GM19025 (cell line): Measurements from ENCODE around the gene SYT15.

ENCODE experiments used
- ATAC-seq: cut with Tn5 transposase; IDR thresholded peaks from one replicate; pipeline ENCODE4 v1.9.1; 2021; ENCODE audit warnings: mild to moderate bottlenecking, low read depth, moderate library complexity; ENCODE audit not compliant: unreplicated experiment

The SYT15 gene

DNA sequence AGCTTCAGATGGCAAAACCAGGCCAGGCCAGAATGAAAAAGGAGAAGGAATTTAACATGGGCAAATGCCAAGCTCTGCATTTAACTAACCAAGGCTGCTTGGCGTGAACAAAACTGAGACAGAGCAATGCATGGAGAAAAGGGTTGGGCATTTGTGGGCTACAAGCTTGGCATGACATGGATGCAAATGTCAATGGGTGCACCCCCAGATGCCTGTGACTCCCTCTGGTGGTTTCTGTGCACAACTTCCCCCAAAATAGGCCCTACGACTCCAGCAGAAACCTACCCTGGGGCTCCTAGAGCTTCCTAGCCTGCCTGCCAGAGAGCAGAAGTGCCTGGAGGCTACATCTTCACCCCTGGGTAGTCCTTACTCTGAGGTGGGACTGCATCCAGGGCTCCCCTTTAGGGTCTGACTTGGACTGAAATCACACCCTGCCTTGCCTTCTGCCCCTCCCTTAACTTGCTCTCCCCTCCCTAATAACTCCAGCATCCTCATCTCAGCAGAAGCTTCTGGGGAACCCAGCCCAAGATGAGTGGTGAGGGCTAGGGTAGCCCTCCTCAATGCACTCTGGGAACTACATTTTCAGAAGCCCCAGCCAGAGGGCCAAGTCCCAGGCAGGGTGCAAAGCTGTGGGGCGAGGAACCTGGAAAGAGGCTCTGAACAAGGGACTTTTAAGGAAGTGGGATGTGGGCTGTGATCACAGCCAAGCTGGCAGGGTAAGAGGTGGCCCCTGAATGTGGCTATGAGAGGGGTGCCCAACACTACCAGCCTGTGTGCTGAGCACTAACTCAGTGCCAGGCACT lies 33.7 kb upstream of the SYT15 start:
- no peak for ATAC-seq

GRCh38 chr10:46545861-46546590 lies 32.9 kb upstream of the SYT15 start:
- no peak for ATAC-seq

GRCh38 chr10:46546591-46547540 lies 32.1 kb upstream of the SYT15 start:
- ATAC-seq = no peak

GRCh38 chr10:46547541-46548497 lies 31.1 kb upstream of the SYT15 start:
- ATAC-seq = no peak

DNA sequence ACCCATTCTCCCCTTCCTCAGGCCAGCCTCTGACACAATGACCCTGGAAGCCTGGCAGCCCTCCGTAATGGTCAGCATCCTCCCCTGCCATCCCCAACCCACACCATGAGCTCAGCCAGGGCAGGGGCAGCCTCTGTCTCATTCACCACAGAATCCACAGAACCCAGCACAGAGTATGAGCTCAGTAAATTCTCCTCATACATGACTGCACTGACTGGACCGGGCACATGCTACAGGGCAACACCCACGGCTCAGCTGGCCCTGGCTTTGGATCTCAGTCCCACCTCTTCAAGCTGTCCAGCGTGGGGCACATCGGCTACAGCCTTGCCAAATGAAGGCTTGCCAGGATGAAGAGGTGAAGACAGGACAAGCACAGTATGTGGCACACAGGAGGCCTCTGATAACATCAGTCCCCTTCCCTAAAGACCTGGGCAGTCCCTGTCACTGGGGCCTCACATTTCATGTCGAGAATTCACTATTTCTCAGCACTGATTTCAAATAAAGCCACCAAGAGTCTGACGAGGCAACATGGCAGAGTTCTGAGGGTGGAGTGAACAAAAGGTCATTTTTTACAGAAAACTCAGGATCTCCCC lies 30.3 kb upstream of the SYT15 start:
- no peak for ATAC-seq

GRCh38 chr10:46549171-46550075 lies 29.5 kb upstream of the SYT15 start:
- no peak for ATAC-seq

DNA sequence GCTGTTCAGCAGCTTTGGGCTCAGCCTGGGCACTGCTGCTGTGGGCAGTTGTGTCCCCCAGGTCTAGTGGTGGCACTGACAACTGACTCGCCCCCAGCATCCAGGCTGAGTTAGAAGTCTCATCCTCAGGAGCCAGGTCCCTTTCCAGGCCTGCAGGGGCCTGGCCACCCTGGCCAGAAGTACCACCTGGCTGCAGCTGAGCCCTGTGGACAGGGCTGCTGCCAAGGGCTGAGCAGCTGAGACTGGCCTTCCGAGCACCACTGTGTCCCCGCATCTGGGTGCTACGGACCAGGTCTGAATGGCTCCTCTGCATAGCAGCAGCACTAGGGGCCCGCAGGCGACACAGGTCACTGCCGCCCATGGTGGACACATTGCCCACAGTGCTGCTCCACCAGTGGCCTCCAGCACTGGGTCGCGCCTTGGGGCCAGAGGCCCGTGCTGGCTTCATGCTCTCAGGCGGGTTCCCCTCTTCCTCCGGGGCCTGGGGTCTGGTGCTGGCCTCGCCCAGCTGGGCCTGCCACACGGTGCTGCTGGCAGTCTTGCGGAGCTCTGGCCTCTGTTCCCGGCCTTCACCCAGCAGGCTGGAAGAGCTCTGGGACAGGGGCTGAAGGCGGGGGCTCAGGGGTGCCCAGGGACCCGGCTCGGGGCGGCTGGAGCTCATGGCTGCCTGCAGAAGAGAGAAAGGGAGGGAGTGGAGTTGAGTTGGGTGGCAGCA lies 28.7 kb upstream of the SYT15 start:
- ATAC-seq = no peak

- ATAC-seq = no peak
These were observed 27.9 kb upstream of the SYT15 start for GRCh38 chr10:46550795-46551700.

DNA sequence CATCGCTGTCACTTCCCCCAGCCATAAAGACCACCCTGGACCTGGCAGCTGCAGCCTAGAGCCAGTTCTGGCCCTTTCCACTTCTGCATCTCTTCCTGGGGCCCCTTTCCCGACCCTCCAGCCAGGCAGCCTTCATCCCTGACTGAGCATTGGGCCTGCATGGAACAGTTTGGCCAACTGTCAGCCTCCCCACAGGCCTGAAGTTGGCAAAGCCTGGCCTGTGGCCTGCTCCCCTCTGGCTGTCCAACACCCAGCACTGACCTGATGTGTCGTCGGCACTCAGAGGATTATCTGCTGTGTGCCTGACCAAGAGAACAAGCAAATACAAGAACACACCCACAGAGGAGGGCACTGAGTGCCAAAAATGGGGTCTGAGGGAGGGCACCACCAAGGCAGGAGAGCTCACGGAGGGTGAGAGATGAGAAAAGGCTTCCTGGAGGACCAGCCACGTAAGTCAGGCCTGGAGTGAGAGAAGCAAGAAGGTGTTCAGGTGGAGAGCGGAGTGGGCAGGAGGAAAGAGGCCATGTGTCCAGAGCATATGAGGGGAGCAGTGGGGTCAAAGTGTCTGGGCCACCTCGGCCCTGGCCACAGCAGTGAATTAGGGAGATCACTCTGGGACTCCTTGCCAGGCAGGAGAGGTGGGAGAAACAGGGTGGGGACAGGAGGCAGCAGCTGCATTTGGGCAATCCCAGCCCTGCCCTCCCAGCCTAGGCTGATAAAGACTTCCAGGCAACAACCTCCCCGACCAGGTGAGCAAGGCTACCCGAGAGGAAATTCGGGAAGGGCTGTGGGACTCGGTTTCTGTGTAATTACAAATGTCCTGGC lies 27.0 kb upstream of the SYT15 start:
- no peak for ATAC-seq

GRCh38 chr10:46552526-46553237 lies 26.2 kb upstream of the SYT15 start:
- no peak for ATAC-seq

DNA sequence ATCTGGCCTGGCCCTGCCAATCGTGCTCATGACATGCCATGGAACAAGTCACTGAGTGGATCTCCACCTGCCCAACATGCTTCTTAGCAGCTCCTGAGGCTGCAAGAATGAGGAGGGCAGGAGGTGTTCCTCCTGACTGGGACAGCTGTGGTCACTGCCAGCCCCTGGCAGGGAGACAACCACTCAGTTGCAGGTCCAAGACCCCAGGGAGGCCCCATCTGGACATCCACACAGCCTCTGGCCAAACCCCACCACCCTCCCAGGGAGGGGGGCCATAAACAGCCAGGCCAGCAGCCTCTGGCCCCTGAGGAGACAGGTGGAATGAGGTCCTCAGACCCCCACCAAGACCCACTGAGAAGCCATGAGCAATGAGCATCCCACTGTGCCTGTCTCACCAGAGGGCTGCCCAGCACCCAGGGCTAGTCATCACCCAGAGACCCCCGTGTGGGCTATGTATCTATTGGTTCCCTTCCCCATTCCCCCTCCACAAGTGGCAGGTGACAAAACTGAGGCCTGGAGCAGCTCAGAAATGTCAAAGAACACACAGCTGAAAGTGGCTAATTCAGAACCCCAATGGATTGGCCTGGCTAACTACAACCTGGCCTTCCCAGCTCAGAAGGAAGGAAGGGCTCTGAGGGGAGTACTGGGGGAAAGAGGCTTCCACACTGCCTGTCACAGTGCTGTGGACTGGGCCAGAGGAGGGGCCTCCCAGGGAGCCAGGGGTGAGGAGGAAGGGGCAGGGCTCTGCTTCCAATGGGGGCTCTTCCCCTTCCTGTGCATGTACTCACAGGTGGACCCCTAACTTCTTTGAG lies 25.5 kb upstream of the SYT15 start:
- ATAC-seq = no peak

DNA sequence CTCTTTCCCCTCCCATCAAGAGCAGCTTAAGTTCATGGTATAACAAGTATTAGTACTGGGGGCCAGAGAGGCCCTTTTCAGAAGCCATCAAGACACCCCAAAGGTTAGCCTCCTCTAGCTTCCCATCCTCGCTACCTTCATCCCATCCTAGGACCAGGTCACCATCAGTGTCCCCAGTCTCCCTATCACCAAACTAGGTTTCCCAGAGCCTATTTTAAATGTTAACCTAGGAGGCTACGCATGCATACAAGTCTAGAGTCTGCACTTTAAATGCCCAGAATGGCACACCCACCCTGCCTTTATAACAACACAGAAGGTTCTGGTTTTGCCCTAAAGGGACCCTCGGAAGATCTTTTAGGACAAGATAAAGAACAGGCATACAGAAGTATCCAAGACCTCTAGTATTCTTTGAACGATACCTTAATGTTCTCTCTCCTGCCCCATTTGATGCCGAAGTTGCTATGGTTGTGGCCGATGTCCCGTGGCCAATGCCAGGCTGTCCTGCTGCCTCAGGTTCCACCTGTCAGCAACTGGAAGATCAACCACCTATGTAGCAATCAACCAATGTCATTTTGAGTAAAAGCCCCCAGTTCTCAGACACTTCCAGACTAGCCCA lies 24.7 kb upstream of the SYT15 start:
- ATAC-seq = no peak

DNA sequence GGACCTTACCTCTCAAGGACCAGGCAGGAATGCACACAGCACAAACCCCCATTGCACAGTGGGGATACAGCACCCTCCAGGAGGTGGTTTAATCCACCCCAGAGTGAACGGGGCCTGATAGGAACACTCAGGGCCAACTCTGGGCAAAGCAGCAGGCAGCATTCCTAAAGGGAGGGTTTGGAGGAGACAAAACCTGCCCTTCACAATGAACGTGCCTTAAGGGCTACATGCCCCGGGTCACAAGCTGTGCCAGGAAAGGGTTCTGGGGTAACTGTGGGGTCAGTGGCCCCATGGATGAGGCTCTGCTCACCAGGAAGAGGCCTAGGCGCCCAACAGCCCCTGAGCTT lies 23.6 kb upstream of the SYT15 start:
- ATAC-seq = no peak
